Loucy (cell line): ENCODE measurements around the gene FLII.

ENCODE experiments used
- H2AFZ ChIP-seq: fragments of 200-600 bp; sonication (generic); 2 replicates; pipeline ENCODE4 v1.6.0; 2016; ENCODE audit warnings: antibody characterized with exemption, mild to moderate bottlenecking, low read length, moderate library complexity
- H3F3A ChIP-seq: fragments of 200-600 bp; 2 replicates; pipeline ENCODE4 v1.6.0; 2016; ENCODE audit warnings: antibody characterized with exemption, low read depth, mild to moderate bottlenecking
- H3K27me3 ChIP-seq: fragments of 200-600 bp; sonication (generic); 2 replicates; pipeline ENCODE4 v1.6.1; 2014; ENCODE audit warnings: low read length, mild to moderate bottlenecking; ENCODE audit not compliant: insufficient read depth, poor library complexity, severe bottlenecking
- H3K36me3 ChIP-seq: fragments of 200-600 bp; sonication (generic); 2 replicates; pipeline ENCODE4 v1.6.1; 2016; ENCODE audit warnings: low read length; ENCODE audit not compliant: insufficient read depth
- H3K4me1 ChIP-seq: fragments of 200-600 bp; sonication (generic); 2 replicates; pipeline ENCODE4 v1.5.1; 2014; ENCODE audit warnings: low read length, mild to moderate bottlenecking; ENCODE audit not compliant: insufficient read depth, poor library complexity, severe bottlenecking
- H3K4me2 ChIP-seq: fragments of 200-600 bp; sonication (generic); 2 replicates; pipeline ENCODE4 v1.6.0; 2014; ENCODE audit warnings: antibody characterized with exemption, low read length, low read depth, mild to moderate bottlenecking; ENCODE audit not compliant: poor library complexity, severe bottlenecking
- H3K4me3 ChIP-seq: fragments of 200-600 bp; sonication (generic); 2 replicates; pipeline ENCODE4 v1.5.1; 2014; ENCODE audit warnings: low read length, mild to moderate bottlenecking, mixed read lengths; ENCODE audit not compliant: poor library complexity, severe bottlenecking
- H3K79me2 ChIP-seq: fragments of 200-600 bp; sonication (generic); 2 replicates; pipeline ENCODE4 v1.6.1; 2014; ENCODE audit warnings: low read length; ENCODE audit not compliant: insufficient read depth
- H3K9ac ChIP-seq: fragments of 200-600 bp; sonication (generic); 2 replicates; pipeline ENCODE4 v1.6.0; 2014; ENCODE audit warnings: mild to moderate bottlenecking, low read depth, low read length, moderate library complexity; ENCODE audit not compliant: poor library complexity, severe bottlenecking
- H3K9me2 ChIP-seq: fragments of 200-600 bp; sonication (generic); replicated peaks from 2 replicates; pipeline ENCODE4 v1.6.1; 2016; ENCODE audit warnings: low read depth, low read length, mixed read lengths
- H3K9me3 ChIP-seq: fragments of 200-600 bp; sonication (generic); 2 replicates; pipeline ENCODE4 v1.6.1; 2014; ENCODE audit warnings: mild to moderate bottlenecking, antibody characterized with exemption, low read length, low read depth; ENCODE audit not compliant: insufficient read depth
- H4K20me1 ChIP-seq: fragments of 200-600 bp; sonication (generic); 2 replicates; pipeline ENCODE4 v1.6.0; 2014; ENCODE audit warnings: antibody characterized with exemption, low read length, mild to moderate bottlenecking; ENCODE audit not compliant: insufficient read depth, poor library complexity, severe bottlenecking
- EZH2phosphoT487 ChIP-seq: fragments of 200-600 bp; IDR thresholded peaks from 2 replicates; pipeline ENCODE4 v1.6.1; 2018; ENCODE audit warnings: antibody characterized with exemption, mild to moderate bottlenecking, moderate library complexity, borderline replicate concordance
- TF ChIP-seq, protein P1 (sequence below): fragments of 200-600 bp; sonication (generic); conservative IDR thresholded peaks from 2 replicates; pipeline ENCODE4 v1.5.1; 2014; ENCODE audit warnings: mild to moderate bottlenecking, antibody characterized with exemption, low read length

The FLII gene

DNA sequence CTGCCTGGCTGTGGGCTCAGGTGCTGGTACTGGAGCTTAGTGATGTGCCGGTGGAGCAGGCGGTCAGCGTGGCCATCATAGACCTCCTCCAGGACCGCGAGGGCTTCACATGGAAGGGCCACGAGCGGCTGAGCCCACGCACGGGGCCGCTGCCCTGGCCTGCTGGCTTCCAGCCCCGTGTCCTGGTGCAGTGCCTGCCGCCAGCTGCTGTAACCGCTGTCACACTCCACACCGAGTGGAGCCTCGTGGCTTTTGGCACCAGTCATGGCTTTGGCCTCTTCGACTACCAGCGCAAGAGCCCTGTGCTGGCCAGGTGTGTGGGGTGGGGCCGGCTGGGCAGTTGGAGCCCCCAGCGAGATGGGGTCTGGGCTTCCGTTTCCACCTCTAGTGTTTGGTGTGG, 21.1 kb downstream of the FLII start:
- no peaks in the 10 kb centered on the region for H3K27me3 ChIP-seq
- no peaks in the 10 kb centered on the region for H3K9me3 ChIP-seq
- H2AFZ ChIP-seq: no peak overlapping the region
- no peaks in the 10 kb centered on the region for H4K20me1 ChIP-seq
- H3K9me2 ChIP-seq: no peaks in the 10 kb centered on the region
- no peak for TF ChIP-seq EZH2phosphoT487
- TF ChIP-seq, protein P1, sequence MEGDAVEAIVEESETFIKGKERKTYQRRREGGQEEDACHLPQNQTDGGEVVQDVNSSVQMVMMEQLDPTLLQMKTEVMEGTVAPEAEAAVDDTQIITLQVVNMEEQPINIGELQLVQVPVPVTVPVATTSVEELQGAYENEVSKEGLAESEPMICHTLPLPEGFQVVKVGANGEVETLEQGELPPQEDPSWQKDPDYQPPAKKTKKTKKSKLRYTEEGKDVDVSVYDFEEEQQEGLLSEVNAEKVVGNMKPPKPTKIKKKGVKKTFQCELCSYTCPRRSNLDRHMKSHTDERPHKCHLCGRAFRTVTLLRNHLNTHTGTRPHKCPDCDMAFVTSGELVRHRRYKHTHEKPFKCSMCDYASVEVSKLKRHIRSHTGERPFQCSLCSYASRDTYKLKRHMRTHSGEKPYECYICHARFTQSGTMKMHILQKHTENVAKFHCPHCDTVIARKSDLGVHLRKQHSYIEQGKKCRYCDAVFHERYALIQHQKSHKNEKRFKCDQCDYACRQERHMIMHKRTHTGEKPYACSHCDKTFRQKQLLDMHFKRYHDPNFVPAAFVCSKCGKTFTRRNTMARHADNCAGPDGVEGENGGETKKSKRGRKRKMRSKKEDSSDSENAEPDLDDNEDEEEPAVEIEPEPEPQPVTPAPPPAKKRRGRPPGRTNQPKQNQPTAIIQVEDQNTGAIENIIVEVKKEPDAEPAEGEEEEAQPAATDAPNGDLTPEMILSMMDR: no peak
- H3K4me1 ChIP-seq: no peaks in the 10 kb centered on the region
- peaks cover 14% of the 10 kb centered on the region; the same call in 1 of the 2 replicates for H3K36me3 ChIP-seq
- H3K4me2 ChIP-seq: no peak overlapping the region
- H3K79me2 ChIP-seq: no peaks in the 10 kb centered on the region
- H3K9ac ChIP-seq: no peak overlapping the region
- no peak overlapping the region for H3K4me3 ChIP-seq
- no peaks in the 10 kb centered on the region for H3F3A ChIP-seq

DNA sequence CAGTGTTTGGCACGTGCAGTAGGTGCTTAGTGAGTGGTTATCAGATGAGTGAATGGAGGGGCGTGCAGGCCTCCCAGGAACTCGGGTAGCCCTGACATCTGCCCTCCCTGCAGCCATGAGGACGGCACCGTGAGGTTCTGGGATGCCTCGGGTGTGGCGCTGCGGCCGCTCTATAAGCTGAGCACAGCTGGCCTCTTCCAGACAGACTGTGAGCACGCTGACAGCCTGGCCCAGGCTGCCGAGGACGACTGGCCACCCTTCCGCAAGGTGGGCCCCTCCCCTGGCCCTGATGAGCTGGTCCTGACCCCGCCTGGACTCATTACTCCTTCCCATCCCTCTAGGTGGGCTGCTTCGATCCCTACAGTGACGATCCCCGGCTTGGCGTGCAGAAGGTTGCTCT, 22.0 kb downstream of the FLII start:
- Histone ChIP-seq H4K20me1 (no peaks in the 10 kb centered on the region), H2AFZ (no peak overlapping the region), H3K36me3 (peaks cover 8% of the 10 kb centered on the region; the same call in 1 of the 2 replicates), H3K4me3 (no peak overlapping the region), H3K9me2 (no peaks in the 10 kb centered on the region), H3K9me3 (no peaks in the 10 kb centered on the region), H3F3A (no peaks in the 10 kb centered on the region), H3K4me2 (no peak overlapping the region), H3K79me2 (no peaks in the 10 kb centered on the region), H3K27me3 (no peaks in the 10 kb centered on the region), H3K9ac (no peak overlapping the region), H3K4me1 (no peaks in the 10 kb centered on the region)
- TF ChIP-seq EZH2phosphoT487: no peak
- TF ChIP-seq, protein P1: no peak

DNA sequence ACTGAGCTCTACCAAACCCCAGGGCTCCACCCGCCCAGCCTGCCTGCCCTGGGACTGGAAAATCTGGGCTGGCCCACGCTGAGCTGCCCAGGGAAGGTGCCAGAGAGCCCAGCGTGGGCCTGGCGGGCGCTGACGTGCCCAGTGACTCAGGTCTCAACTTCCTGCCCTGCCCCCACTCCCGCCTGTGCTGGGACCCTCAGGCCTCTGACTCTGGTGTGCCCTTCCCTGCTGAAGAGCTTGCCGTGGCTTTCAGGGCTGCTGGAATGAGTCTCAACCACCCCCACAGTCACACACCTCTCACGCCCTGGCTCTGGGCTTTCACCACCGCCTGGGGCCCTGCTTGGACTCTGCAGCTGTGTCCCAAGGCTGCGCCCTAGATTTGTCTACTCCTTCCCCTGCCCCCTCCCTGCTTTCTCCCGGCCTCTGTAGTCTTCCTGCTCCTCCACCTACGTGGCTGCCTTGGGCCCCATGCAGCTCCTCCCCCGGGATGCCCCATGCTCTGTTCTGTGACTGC, 22.7 kb downstream of the FLII start:
- no peak overlapping the region for H3K4me2 ChIP-seq
- no peaks in the 10 kb centered on the region for H4K20me1 ChIP-seq
- no peaks in the 10 kb centered on the region for H3K79me2 ChIP-seq
- H3K4me1 ChIP-seq: no peaks in the 10 kb centered on the region
- H3K36me3 ChIP-seq: peaks cover 8% of the 10 kb centered on the region; the same call in 1 of the 2 replicates
- TF ChIP-seq, protein P1: no peak
- TF ChIP-seq EZH2phosphoT487: no peak
- H3K9me3 ChIP-seq: no peaks in the 10 kb centered on the region
- H3K9me2 ChIP-seq: no peaks in the 10 kb centered on the region
- no peak overlapping the region for H3K4me3 ChIP-seq
- no peak overlapping the region for H2AFZ ChIP-seq
- H3F3A ChIP-seq: no peaks in the 10 kb centered on the region
- no peaks in the 10 kb centered on the region for H3K27me3 ChIP-seq
- H3K9ac ChIP-seq: no peak overlapping the region
